ENCODE data around the gene FIBP.

GRCh38 chr11:65912845-65913244 is 24.6 kb upstream of the FIBP start:
- TF ChIP-seq POLR2AphosphoS5 (IDR thresholded peaks at IDR 0.05; ENCODE audit: low read depth, low read length) (no peak), TAF1 (IDR thresholded peaks at IDR 0.05; ENCODE audit: borderline replicate concordance, low read depth, low read length) (no peak), POLR2A (IDR thresholded peaks at IDR 0.05; ENCODE audit: low read depth, low read length) (no peak)

All from GM12892 (cell line).